NCI-H524 (cell line): ENCODE results near the gene NDUFA12.
A peak's percentile ranks its signal among the peaks of the same experiment; 100 is the strongest.

Experiments
- DNase-seq, 2 experiments: peaks; one replicate each; lab custom pipeline; 2025; lab: John Stamatoyannopoulos, UW

The NDUFA12 gene

DNA sequence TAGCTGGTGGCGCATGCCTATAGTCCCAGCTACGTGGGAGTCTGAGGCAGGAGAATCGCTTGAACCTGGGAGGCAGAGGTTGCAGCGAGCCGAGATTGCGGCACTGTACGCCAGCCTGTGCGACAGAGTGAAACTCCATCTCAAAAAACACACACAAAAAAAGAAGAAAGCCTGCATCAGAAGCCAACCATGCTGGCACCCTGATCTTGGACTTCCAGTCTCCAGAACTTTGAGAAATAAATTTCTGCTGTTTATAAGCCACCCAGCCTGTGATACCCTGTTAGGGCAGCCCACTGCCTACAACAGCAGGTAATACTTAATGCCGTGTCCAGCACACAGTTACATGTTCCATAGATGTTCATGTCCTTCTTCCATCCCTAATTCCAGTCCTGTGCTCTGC is 62.7 kb downstream of the NDUFA12 start:
- DNase-seq, result no peak

- DNase-seq, result no peak
Observed at GRCh38 chr12:94938583-94938982, 64.9 kb downstream of the NDUFA12 start.

- no peak for DNase-seq
Observed at GRCh38 chr12:94930772-94931171, 72.7 kb downstream of the NDUFA12 start.

DNA sequence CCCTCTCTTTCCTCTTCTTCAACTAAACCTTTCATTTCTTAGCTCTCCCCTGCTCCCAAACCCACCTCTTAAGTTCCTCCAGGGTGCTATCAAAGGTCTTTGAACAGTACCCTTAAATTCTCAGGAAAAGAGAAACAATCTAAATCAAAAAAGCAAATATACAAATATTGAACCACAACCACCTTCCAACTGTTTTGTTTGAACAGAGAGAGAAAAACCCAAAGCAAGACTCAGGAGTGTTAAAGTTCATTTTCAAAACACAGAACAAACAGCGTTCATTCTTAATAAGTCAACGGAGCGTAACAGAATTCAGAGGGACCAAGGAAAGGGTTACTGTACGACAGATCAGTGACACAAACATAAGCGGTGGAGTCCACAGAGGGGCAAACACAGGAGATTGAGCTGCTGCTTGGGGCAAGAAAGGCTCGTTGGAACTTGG is 73.3 kb downstream of the NDUFA12 start:
- no peak for DNase-seq

GRCh38 chr12:94929780-94930179 is 73.7 kb downstream of the NDUFA12 start:
- DNase-seq, result no peak

- DNase-seq, result no peak
Observed at GRCh38 chr12:94925729-94926128, 77.8 kb downstream of the NDUFA12 start.

DNA sequence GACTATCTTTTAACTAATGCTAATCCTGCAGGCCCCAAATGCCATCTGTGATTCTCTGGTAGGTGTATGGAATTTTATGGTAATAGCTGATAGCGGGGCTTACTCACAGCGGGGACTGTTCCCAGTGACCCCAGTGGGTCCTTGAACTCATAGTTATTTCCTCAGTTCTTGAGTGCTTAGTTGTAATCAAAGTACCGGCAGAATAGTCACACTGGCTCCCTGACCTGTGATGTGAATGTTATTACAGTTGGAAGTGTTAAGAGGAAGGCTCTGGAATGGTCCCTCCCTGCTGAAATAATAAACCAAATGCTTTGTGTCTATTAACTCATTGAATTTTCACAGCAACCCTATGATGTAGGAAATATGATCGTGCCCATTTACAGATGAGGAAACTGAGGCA is 78.3 kb downstream of the NDUFA12 start:
- peak in 1 of 2 experiments; percentile 30 for DNase-seq

- no peak for DNase-seq
Observed at GRCh38 chr12:94922561-94922960, 80.9 kb downstream of the NDUFA12 start.
